GM10266 (cell line): ENCODE data around the gene PLEKHM3.

Experiments
- DNase-seq: peaks from one replicate; pipeline ENCODE4 v3.0.0; 2012; ENCODE audit errors: extremely low spot score
- TF ChIP-seq, protein P1 (sequence below): IDR thresholded peaks from 2 replicates; pipeline ENCODE4 v1.5.1; 2012; ENCODE audit warnings: mild to moderate bottlenecking, low read depth; ENCODE audit not compliant: control insufficient read depth, insufficient read depth; ENCODE audit errors: missing control alignments

The PLEKHM3 gene

DNA sequence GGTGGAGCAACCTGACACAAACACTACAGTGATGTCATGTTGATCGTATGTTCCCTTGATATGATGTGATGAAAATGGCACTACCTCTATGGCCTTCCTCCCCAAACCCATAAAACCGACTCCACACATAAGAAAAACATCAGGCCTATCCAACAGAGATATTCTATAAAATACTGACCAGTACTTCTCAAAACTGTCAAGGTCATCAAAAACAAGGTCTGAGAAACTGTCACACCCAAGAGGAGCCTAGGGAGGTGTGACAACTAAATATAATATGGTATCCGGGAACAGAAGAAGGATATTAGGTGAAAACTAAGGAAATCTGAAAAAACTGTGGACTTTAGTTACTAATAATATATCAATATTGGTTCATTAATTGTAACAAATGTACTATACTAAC is 169.7 kb downstream of the PLEKHM3 start:
- DNase-seq: no peak
- TF ChIP-seq, protein P1, sequence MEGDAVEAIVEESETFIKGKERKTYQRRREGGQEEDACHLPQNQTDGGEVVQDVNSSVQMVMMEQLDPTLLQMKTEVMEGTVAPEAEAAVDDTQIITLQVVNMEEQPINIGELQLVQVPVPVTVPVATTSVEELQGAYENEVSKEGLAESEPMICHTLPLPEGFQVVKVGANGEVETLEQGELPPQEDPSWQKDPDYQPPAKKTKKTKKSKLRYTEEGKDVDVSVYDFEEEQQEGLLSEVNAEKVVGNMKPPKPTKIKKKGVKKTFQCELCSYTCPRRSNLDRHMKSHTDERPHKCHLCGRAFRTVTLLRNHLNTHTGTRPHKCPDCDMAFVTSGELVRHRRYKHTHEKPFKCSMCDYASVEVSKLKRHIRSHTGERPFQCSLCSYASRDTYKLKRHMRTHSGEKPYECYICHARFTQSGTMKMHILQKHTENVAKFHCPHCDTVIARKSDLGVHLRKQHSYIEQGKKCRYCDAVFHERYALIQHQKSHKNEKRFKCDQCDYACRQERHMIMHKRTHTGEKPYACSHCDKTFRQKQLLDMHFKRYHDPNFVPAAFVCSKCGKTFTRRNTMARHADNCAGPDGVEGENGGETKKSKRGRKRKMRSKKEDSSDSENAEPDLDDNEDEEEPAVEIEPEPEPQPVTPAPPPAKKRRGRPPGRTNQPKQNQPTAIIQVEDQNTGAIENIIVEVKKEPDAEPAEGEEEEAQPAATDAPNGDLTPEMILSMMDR: no peak

DNA sequence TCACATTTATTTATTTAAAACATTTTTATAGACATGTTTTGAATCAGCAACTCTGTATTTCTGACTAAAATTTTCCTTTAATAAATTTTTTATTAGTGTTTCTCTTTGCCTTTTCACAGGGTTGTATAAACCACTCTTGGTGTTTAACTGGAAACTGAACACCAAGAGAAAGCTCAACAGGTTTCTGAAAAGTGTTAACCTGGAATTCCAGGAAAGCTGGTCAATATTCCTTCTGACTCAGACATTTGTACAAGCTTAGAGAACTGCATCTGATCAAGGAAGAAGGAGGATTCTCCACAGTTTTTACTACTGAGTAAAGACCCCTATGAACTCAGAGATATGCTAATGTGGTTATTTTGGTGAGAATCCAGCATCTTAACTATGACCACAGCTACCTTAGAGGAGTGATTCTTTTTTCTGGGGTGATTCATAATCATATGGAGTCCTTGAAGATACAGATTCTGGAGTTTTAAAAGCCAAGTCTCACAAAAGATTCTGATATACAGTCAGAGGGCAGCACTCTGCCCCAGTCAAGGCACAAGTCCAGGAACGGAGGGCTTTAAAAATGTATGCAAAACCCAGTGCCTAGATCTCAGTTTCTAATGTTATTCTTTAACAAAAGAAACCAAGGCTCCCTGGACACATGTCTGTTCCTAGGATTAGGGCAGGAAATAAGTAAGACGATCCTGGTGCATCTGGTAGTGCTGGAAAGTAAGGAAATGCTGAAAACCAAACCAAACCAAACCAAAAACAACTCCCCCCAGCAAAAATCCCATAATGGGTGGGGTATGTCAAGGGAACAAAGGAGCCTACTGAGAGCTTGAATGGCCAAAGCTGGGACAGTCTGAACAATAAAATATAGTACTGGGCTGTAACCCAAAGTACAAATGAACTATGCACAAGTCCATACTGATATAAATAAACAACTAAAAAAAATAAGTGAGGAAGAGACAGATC is 170.6 kb downstream of the PLEKHM3 start:
- TF ChIP-seq, protein P1: no peak

DNA sequence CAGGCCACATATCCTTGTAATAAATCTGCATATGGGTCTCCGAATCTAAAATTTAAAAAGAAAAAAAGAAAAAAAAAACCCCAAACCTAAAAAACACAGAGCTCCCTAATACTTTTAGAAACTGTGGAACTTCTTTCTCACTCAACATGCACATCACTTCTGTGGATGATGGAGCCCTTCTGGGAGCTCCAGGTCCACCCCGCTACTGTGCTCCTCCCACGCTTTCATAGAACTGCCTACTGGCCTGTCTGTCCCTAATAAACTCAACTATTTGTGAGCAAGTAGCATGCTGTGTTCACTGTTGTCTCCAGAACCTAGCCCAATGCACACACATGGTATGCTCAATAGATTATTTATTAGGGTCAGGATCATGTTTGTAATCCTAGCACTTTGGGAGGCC is 172.5 kb downstream of the PLEKHM3 start:
- DNase-seq: no peak
- TF ChIP-seq, protein P1: no peak

More for the DNA sequence above, 170.6 kb downstream of the PLEKHM3 start:
- DNase-seq: no peak

DNA sequence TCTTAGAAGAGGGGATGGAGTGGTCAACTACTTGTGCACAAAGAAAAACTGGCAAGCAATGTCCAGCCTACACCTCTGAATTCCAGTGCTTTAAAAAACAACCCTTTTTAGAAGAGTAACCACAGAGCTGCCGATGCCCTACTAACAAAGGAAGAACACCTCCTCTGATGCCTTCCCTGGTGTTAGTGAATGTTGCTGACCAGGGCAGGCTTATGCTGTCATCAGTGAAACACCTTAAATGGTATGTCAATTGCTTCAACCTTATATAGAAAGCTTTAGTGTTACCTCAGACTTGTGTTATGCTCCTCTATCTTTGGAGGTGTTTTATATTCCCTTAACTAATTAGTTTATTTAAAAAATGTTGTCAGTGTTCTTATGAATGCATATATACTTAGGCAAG is 175.9 kb downstream of the PLEKHM3 start:
- TF ChIP-seq, protein P1: no peak
- no peak for DNase-seq

DNA sequence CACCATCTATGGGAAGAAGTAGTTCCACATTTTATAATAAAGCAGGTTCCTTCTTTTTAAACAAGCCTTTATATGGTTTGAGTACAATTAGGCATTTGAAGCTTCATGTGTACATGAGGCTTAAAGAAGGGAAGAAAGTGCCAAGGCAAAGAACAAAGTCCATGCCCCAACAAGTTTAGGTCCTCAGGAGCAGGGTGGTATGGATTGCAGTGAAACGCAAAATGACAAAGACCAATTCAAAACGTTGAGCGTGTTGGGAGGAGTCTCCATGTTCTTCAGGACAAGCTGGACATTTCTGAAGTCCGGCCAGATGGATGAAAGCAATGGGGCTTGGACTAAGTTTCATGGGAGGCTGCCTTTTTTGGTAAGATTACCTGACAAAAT is 176.8 kb downstream of the PLEKHM3 start:
- DNase-seq: no peak
- TF ChIP-seq, protein P1: no peak

DNA sequence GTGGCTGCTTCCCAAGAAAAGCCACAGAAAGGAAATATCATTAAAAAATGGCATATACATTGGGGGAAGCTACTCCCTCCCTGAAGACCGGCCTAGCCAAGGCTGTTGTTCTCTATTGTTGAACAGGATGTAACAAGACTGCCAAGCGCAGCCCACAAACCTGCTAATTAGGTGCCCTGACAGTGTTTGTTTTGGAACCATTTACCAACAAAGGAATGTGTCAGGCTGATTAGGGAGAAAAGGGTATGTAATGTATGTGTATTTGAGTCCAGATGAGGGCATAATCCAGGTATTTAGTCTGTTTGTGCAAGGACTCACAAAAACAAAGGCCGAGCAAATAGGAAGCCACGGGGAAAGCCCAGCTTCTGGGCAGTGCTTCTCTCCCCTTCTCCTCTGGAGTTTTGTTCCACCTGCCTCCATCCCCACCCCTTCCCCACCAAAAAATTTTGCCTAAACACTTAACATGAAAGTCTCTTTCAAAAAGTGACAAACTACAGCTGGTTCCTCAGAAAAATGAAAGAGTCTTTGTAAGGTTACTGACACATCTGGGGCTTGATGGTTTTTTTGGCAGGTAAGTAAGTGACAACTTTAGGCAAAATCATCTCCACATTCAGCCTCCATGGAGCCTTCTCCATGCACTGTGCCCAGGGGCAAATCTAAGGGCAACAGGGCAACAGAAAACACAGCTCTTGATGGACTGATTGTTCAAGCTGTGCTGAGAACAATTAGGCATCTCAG is 177.4 kb downstream of the PLEKHM3 start:
- TF ChIP-seq, protein P1: no peak
- DNase-seq: no peak
